Stimulated activated CD8-positive, alpha-beta memory T cell treated with anti-CD3 and anti-CD28 coated beads, Interleukin-15, amount 100 ng/mL, for 4 hours (primary cell): ENCODE results near the gene AOPEP.
"Not testable (repeated sequence)": the region's sequence is repeated elsewhere in the genome, so short reads cannot be mapped to it uniquely, and the experiment has no call there.

ENCODE experiments used
- DNase-seq, 2 donors: peaks; one replicate each; pipeline ENCODE4 v3.0.0-alpha.2; 2020; ENCODE audit warnings: low read depth in 2 of 2

The AOPEP gene

DNA sequence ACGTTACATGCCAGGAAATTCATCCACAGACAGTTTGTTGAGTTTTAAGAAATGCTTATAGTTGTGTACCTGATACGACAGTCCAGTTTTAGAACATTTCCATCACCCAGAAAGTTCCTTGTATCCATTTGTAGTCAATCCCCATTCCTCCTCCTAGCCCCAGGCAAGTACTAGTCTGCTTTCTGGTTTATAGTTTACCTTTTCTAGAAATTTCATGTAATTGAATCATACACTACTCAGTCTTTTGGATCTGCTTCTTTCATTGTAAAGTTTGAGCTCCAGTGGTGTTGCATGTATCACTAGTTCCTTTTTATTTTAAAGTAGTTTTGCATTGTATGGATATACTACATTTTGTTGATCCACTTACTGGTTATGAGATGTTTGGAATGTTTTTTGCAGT lies 291.2 kb downstream of the AOPEP start:
- DNase-seq, result no peak

- no peak for DNase-seq
Observed at GRCh38 chr9:95018099-95018936, 291.8 kb downstream of the AOPEP start.

GRCh38 chr9:95020644-95021043 lies 294.1 kb downstream of the AOPEP start:
- not testable (repeated sequence) for DNase-seq

DNA sequence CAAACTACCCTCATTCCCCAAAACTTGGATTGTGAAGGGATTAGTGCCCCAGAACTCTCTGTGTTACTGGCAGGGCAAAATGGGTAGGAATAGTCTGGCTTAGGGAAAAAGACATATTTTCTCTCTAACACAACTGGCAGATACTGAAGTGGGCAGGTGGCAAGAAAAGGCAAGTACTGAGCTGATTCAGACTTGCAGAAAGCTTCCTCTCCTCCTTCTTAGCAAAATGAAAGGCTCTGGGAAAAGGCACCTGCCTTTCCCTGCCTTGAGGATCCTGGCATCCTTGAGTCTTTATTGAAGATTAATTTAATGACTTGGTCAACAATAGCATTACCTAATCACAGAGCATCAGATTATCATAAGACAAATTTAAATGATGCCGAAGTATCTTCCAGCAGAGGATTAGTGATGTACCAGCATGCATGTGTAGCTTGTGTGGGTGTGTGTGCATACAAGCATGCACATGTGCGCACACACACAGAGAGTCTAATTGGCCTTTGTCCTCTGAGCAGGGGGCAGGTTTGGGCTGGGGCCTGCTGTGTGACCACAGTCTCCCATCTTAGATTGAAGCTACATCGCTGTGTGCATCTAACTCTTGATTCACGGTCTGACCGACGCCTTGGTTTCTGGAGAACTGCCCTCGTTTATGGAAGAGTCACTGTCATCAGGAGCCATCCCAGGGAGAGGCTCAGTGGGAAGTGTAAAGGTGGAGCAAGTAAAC lies 294.8 kb downstream of the AOPEP start:
- DNase-seq, result no peak

GRCh38 chr9:95022657-95023056 lies 296.2 kb downstream of the AOPEP start:
- DNase-seq, result no peak

DNA sequence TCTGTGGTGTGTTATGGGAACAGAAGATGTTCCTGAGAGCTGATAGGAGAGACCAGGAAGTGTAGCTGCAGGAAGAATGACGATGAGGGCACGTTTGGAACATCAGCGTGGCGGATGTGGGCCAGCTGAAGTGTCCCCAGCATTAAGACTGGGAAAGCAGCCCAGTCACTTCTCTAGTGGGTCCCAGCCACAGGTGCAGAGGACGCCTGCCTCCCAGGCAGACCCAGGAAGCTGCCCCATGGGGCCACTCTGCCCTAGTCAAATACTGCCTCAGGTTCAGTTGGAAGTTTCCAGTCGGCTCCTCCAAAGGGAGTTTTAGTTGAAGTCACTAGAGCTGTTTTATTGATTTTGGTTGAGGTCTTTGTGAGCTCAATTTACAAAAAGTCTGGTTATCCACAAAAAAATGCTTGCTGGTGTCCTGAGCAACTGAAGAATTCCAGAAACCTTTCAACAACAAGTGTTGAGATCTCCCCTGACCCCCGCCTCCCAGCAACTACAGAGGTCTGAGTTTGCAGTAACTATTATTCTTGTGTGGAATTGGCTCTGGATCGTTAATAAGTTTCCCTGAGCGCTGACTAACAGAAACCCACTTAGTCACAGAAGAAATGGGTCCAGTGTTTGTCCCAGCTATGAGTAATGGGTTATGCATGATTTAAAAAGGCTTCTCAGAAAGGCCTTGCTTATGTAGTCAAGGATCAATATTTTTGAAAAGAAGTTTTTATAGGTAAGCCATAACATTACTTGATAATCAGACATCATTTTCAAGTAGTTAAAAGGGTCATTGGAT lies 296.9 kb downstream of the AOPEP start:
- DNase-seq, result no peak

GRCh38 chr9:95024097-95024671 lies 297.7 kb downstream of the AOPEP start:
- no peak for DNase-seq

- DNase-seq, result no peak
Observed at GRCh38 chr9:95025213-95026147, 299.0 kb downstream of the AOPEP start.

- no peak for DNase-seq
Observed at GRCh38 chr9:95026148-95026524, 299.6 kb downstream of the AOPEP start.

DNA sequence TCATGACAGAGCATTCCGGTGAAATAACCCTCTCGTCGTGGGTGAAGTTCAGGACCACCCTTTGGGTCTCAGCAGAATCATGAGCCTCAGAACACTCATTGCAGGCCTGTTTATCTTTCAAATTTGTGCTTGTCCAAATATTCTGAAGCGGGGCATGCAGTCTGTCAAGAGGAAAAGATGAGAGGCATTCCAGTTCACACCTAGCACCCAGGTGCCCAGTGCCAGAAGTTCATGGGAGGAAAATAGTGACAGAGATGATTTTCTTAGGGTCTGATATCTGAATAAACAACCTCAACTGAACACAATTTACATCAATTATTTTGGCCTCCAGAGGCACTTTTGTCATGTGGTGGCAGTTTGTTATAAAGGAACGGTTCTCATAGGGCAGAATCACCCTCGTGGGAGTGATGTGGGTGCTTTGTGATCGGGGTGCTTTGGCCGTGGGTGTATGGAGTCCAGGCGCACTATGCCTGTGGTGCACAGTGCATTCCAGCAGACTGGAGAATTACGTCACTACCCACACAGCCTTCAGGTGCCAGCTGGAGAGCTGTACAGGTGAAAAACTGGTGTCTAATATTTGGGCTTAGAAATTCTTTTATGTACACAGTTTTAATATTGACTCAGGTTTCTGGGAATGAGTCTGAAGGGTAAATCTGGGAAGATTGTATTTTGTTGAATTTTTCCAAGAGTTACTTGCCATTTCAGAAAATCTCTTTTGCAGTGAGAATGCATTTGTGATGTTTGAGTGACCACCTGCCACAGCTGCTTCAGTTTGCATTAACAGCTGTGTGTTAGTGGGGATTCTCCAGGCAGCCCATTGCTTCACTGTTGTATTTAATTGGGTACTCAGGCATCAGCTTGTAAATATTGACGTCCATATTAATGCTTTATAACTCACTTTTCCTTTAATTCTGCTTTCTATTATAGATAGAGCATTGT lies 301.7 kb downstream of the AOPEP start:
- DNase-seq, result no peak

DNA sequence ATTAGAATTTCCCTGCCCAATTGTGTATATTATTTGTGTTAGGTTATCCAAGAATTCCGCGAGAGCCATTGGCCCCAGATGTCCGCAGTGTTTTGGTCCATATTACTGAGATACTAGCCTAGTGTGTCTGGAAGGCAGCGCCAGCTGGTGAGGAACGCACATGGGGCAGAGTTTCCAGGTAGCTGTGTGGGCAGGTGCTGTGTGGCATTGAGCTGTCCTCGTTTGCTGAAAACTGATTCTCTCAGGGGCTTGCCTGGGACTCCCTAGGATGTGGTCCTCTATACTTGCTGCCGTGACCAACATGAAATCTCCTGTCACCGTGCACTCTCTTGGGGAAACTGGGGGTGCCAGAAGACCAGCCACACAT lies 302.3 kb downstream of the AOPEP start:
- DNase-seq, result no peak

DNA sequence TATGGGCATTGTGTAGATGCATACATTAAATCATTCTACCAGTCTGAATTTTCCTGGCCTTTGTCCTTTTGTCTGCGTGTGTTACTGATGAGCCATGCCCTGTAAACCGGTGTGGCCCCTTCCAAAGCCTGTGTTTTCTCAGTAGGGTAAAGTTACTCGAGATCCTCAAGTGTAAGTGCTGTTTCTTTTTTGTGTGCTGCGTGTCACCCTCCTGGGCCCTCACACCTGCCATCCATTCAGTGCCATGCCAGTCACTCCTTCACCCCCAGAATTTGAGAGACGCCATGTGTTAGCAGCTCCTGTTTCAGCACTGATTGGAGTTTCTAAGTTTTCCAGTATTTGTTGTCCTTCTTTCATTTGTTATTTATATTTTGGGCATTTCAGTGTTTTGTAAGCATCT lies 302.8 kb downstream of the AOPEP start:
- no peak for DNase-seq

DNA sequence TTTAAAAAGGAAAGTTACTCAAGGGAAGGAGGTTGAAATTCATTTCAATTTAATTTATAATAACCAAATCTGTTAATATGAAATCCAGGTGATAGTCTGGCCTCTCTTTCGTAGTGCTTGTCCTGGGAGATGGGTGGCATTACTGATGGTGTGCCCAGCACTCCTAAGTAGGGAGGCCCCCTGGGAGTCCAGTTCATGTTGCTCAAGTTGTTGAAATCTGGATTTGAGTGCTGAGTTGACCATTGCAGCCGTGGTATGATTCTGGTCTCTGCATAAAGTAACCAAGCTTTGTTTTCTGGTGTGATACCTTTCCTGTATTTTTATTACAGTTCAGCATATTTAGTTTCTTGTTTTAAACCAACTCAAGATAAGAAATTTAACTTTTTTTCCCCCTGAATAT lies 303.2 kb downstream of the AOPEP start:
- no peak for DNase-seq

- no peak for DNase-seq
Observed at GRCh38 chr9:95030344-95030743, 303.8 kb downstream of the AOPEP start.

DNA sequence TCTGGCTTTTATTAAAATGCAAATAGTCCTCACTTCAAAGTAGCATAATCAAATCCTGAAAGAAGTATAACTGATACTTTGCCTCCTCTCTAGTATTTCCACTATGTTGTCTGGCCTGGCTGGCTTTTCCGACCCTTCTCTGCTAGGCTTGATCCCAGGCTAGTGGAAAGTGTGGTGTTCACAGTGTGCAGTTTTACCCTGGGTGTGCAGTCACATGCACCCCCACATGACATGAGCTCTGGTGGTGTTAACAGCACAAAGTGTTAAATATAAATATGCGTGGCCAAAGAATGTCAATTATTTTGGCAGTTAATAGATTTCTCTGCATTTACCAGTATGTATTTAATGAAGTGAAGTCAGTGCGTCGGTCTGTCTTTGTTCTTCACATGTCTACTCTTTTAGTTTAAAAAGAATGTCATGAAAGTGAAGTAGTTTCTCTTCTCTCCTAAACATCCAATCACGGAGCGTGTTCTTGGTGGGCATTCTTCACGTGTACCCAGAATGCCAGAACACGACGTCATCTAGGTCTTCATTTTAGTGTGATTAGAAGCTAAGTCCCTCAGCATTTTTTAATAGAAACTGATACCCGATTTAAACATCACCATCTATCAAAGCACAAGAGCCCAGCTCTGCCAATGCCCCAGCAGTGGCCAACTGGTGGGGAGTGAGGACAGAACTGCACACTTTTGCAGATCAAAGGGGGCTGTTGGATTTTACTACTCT lies 304.6 kb downstream of the AOPEP start:
- no peak for DNase-seq

DNA sequence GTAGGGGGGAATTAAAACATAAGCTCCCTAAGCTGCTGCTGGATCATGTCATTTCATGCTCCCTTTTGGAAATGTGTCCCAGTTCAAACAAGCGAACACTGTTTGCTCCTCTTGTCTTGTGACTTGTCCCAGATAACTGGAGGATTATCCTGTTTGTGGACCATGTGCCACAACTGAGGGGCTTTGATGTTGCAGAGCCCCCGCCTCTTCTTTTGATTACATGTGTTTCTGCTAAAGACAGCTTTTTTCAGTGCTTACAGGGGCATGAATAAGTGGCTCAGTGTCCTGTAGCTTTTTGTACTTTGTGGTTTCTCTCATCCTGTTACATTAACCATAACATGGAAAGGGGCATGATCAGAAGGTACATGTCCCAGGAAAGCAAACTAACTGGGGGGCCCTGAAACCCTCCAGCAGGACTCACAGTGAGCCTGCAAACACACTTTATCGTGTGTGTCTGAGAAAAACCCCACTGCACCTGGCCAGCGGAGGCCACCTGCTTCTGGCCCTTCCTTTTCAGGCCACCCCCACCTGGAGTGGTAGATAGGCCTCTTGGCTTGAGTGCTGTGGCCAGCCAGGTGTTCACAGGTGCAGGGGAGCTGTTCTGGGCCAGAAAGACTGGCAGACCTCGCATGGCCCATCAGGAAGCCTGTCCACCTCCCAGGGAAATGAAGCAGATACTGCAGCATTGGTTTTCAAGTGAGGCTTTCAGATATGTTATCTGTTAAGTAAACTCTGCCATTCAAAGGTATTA lies 305.4 kb downstream of the AOPEP start:
- no peak for DNase-seq

GRCh38 chr9:95032580-95033341 lies 306.3 kb downstream of the AOPEP start:
- DNase-seq, result no peak

DNA sequence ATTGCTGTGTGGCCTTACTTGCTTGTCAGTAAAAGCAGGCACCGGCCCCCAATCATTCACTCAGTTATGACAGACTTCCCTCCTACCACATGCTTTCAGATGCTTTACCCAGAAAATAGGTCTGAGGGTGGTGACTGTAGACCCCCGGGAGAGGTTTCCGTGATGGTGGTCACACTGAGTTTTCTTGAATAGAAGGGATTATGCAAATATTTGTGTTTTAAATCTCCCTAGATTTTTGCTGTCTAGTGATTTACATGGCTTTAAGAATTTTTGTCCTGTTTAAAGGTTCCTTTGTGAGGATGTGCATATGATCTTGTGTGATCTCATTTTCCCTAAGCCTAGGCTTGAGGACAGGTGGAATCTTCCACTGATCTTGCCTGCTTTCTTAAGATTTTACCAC lies 309.3 kb downstream of the AOPEP start:
- no peak for DNase-seq
